DOHH2 (cell line): ENCODE data around the gene CD24.

ENCODE experiments used
- H3F3A ChIP-seq: fragments of 200-600 bp; sonication (generic), shearing (Covaris generic); 2 replicates; pipeline ENCODE4 v1.6.0; 2016; ENCODE audit warnings: antibody characterized with exemption, mild to moderate bottlenecking; ENCODE audit not compliant: control insufficient read depth, insufficient read depth
- H3K27ac ChIP-seq: fragments of 200-600 bp; sonication (generic); 2 replicates; pipeline ENCODE4 v1.5.1; 2014; ENCODE audit warnings: low read depth, mild to moderate bottlenecking, low read length, moderate library complexity
- H3K27me3 ChIP-seq: fragments of 200-600 bp; sonication (generic); 2 replicates; pipeline ENCODE4 v1.6.1; 2014; ENCODE audit warnings: mild to moderate bottlenecking, low read length, mixed read lengths; ENCODE audit not compliant: control insufficient read depth
- H3K36me3 ChIP-seq: fragments of 200-600 bp; sonication (generic); 2 replicates; pipeline ENCODE4 v1.6.1; 2014; ENCODE audit warnings: mild to moderate bottlenecking, low read length, moderate library complexity, mixed read lengths; ENCODE audit not compliant: control insufficient read depth
- H3K4me1 ChIP-seq: fragments of 200-600 bp; sonication (generic); 2 replicates; pipeline ENCODE4 v1.6.1; 2014; ENCODE audit warnings: mild to moderate bottlenecking, low read length, mixed read lengths; ENCODE audit not compliant: control insufficient read depth
- H3K4me2 ChIP-seq: fragments of 200-600 bp; sonication (generic); 2 replicates; pipeline ENCODE4 v1.6.0; 2014; ENCODE audit warnings: mild to moderate bottlenecking, low read length, moderate library complexity
- H3K4me3 ChIP-seq: fragments of 200-600 bp; sonication (generic); 2 replicates; pipeline ENCODE4 v1.5.1; 2014; ENCODE audit warnings: mild to moderate bottlenecking, low read length, mixed read lengths
- H3K79me2 ChIP-seq: fragments of 200-600 bp; sonication (generic); 2 replicates; pipeline ENCODE4 v1.6.1; 2014; ENCODE audit warnings: mild to moderate bottlenecking, low read length, mixed read lengths; ENCODE audit not compliant: control insufficient read depth
- H3K9me2 ChIP-seq: fragments of 200-600 bp; sonication (generic); replicated peaks from 2 replicates; pipeline ENCODE4 v1.6.1; 2014; ENCODE audit warnings: mild to moderate bottlenecking, low read length, mixed read lengths; ENCODE audit not compliant: control insufficient read depth
- H3K9me3 ChIP-seq: fragments of 200-600 bp; sonication (generic); 2 replicates; pipeline ENCODE4 v1.6.1; 2014; ENCODE audit warnings: antibody characterized with exemption, low read length, mixed read lengths; ENCODE audit not compliant: control insufficient read depth, insufficient read depth
- H4K20me1 ChIP-seq: fragments of 200-600 bp; sonication (generic); 2 replicates; pipeline ENCODE4 v1.6.0; 2014; ENCODE audit warnings: low read depth, mild to moderate bottlenecking, antibody characterized with exemption, low read length, moderate library complexity; ENCODE audit not compliant: control insufficient read depth, insufficient read depth
- EZH2phosphoT487 ChIP-seq: fragments of 200-600 bp; sonication (generic); IDR thresholded peaks from 2 replicates; pipeline ENCODE4 v1.6.1; 2017; ENCODE audit warnings: borderline replicate concordance, mild to moderate bottlenecking, antibody characterized with exemption, low read length, moderate library complexity, mixed read lengths
- TF ChIP-seq, protein P1 (sequence below): fragments of 200-600 bp; sonication (generic); IDR thresholded peaks from one replicate; pipeline ENCODE4 v1.5.1; 2014; ENCODE audit warnings: antibody characterized with exemption, mild to moderate bottlenecking, low read depth, low read length; ENCODE audit not compliant: poor library complexity, severe bottlenecking

The CD24 gene

DNA sequence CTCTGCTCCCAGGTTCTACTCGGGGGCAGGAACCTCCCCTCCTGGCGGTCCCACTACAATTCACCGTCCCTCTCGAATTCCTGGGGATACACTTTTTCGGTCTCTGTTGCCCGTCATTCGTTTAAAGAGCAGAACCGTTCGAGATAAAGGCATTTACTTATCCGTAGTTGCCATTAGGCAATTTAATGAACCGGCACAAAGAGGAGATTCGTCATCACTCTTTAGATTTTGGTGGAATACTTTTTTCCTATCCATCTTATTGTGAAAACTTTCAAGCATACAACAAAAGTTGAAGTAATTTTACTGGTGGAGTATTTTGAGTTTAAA is 1.2 kb upstream of the CD24 start:
- peak overlapping the region; percentile 90 for H3K4me2 ChIP-seq
- H3K4me1 ChIP-seq = peaks cover 38% of the 10 kb centered on the region
- no peaks in the 10 kb centered on the region for H3K27me3 ChIP-seq
- peaks cover 38% of the 10 kb centered on the region for H3K79me2 ChIP-seq
- H3K36me3 ChIP-seq = peaks cover 34% of the 10 kb centered on the region
- TF ChIP-seq EZH2phosphoT487 = no peak
- TF ChIP-seq, protein P1, sequence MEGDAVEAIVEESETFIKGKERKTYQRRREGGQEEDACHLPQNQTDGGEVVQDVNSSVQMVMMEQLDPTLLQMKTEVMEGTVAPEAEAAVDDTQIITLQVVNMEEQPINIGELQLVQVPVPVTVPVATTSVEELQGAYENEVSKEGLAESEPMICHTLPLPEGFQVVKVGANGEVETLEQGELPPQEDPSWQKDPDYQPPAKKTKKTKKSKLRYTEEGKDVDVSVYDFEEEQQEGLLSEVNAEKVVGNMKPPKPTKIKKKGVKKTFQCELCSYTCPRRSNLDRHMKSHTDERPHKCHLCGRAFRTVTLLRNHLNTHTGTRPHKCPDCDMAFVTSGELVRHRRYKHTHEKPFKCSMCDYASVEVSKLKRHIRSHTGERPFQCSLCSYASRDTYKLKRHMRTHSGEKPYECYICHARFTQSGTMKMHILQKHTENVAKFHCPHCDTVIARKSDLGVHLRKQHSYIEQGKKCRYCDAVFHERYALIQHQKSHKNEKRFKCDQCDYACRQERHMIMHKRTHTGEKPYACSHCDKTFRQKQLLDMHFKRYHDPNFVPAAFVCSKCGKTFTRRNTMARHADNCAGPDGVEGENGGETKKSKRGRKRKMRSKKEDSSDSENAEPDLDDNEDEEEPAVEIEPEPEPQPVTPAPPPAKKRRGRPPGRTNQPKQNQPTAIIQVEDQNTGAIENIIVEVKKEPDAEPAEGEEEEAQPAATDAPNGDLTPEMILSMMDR = peak; percentile 2
- H3K9me3 ChIP-seq = no peaks in the 10 kb centered on the region
- H3K4me3 ChIP-seq = peak overlapping the region; percentile 91
- H3K27ac ChIP-seq = peak overlapping the region; percentile 75
- peaks cover 13% of the 10 kb centered on the region for H3F3A ChIP-seq
- peaks cover 19% of the 10 kb centered on the region for H4K20me1 ChIP-seq
- H3K9me2 ChIP-seq = no peaks in the 10 kb centered on the region

DNA sequence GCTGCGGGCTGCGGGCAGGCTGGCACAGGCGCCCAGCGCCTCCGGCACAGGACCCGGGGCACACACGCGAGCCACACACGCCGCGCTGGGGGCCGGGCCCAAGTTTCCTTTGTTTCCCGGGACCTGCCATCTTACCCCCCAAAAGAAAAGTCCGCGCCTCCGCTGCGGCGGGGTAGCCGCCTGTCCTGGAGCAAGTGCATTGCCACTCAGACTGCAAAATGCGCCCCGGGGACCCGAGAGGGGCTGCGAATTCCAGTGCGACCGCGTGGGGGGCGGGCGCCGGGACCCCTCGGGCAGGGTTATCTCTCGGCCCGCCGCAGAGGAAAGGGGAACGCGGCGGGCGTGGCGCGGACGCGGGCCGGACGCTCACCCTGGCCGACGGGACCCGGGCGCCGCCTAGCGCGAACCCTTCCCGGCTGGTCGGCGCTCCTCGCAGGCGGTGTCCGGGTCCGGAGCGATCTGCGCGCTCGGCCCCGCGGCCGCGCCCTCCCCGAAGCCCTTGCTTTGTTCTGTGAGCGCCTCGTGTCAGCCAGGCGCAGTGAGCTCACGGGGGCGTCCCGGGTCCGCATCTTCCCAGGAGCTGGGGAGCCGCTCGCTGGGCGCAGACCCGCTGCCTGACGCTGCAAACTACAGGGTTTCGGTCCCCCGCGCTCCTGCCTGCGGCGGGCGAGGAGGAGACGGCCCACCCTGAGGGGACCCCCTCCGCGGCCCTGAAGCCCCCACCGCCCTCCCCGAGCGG is 639 bp upstream of the CD24 start:
- no peaks in the 10 kb centered on the region for H3K9me3 ChIP-seq
- peaks cover 38% of the 10 kb centered on the region for H3K4me1 ChIP-seq
- H3K36me3 ChIP-seq = peaks cover 34% of the 10 kb centered on the region
- H3K27ac ChIP-seq = peak overlapping the region; percentile 75
- peaks cover 13% of the 10 kb centered on the region for H3F3A ChIP-seq
- H3K79me2 ChIP-seq = peaks cover 38% of the 10 kb centered on the region
- H3K4me3 ChIP-seq = peak overlapping the region; percentile 91
- H3K9me2 ChIP-seq = no peaks in the 10 kb centered on the region
- peak overlapping the region; percentile 90 for H3K4me2 ChIP-seq
- H4K20me1 ChIP-seq = peaks cover 19% of the 10 kb centered on the region
- TF ChIP-seq, protein P1 = peak; percentile 43
- no peak for TF ChIP-seq EZH2phosphoT487
- H3K27me3 ChIP-seq = no peaks in the 10 kb centered on the region

DNA sequence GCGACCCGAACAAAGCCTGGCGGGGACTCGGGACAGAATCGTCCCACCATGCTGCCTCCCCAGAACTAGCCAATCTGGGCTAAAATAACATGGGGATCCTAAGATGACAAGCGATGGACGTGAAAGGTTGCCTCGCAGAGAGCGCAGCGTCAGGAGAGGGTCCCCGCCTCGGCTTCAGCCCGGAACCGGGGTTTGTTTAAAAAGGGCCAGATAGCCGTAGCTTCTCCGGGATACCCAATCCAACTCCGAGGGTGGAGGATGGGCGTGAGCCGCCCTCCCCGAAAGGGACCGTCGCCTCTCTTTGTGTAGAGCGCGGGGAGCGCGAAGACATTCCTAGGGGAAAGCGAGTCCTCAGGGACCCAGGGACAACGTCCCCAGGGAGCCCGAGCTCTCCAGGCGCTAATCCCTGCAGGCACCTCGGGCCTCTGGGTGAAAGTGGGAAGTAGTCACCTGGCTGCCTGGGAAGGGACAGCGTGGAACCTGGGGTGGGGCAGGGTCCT is 643 bp downstream of the CD24 start:
- peaks cover 43% of the 10 kb centered on the region for H3K36me3 ChIP-seq
- peak overlapping the region; percentile 93 for H3K4me3 ChIP-seq
- H3K9me2 ChIP-seq = no peaks in the 10 kb centered on the region
- H3K27ac ChIP-seq = peak overlapping the region; percentile 64
- peaks cover 16% of the 10 kb centered on the region for H3F3A ChIP-seq
- no peaks in the 10 kb centered on the region for H3K27me3 ChIP-seq
- TF ChIP-seq, protein P1 = no peak
- TF ChIP-seq EZH2phosphoT487 = no peak
- H4K20me1 ChIP-seq = peaks cover 19% of the 10 kb centered on the region
- no peaks in the 10 kb centered on the region for H3K9me3 ChIP-seq
- H3K4me2 ChIP-seq = peak overlapping the region; percentile 83
- H3K79me2 ChIP-seq = peaks cover 38% of the 10 kb centered on the region
- H3K4me1 ChIP-seq = peaks cover 31% of the 10 kb centered on the region
